Astrocyte of the spinal cord (primary cell): ENCODE measurements around the gene ANK3.

Experiments
- DNase-seq: peaks from one replicate; pipeline ENCODE4 v3.0.0; 2011; ENCODE audit warnings: low read depth, low spot score
- H3K4me3 ChIP-seq: 2 replicates; pipeline ENCODE4 v1.5.1; 2011; ENCODE audit warnings: low read depth, mild to moderate bottlenecking, low read length, moderate library complexity
- CTCF ChIP-seq: IDR thresholded peaks from 2 replicates; pipeline ENCODE4 v1.5.1; 2012; ENCODE audit warnings: low read depth, mild to moderate bottlenecking, low read length, inconsistent platforms
- in situ Hi-C: cut with HindIII; loops from 2 replicates; pipeline ENCODE4 v1.10.0; 2017; ENCODE audit warnings: low sequenced_read_pairs

Gene ANK3

DNA sequence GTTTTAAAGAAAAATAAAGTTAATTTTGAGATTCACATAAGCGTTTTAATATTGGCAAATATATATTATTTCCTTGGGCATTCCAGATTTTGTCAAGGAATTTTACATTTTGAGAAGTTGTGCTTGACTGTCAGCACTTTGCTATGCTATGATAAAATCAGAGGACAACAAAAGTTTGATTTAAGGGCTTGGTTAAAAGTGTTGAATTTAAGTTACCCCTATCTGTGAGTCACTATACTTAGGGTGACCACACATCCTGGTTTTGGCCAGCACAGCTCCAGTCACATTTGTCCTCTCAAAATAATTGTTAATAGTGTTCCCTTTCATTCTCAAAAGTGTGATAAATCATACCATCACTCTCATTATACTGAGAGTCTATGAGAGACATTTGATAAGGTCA, 34.2 kb upstream of the ANK3 start:
- in situ Hi-C loops = no loop called here
- H3K4me3 ChIP-seq = no peak overlapping the region
- TF ChIP-seq CTCF = no peak
- DNase-seq = no peak

DNA sequence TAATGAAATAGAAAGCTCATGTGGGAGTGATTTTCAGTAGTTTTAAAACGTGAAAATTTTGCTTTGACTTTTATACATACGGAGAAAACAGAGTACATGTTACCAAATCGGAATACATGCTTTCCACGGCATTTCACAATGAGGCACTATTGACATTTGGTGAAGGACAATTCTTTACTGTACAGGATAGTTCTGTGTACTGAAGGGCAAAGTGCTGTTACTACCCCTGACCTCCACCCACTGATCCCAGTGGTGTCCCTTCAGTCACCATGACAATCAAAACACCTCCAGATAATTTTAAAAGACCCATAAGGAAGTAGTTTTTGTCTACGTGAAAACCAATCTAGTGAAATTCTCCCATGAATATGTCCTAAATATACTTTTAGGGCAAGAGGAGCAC, 33.1 kb upstream of the ANK3 start:
- no peak for DNase-seq
- no peak overlapping the region for H3K4me3 ChIP-seq
- TF ChIP-seq CTCF = no peak
- in situ Hi-C loops = no loop called here

DNA sequence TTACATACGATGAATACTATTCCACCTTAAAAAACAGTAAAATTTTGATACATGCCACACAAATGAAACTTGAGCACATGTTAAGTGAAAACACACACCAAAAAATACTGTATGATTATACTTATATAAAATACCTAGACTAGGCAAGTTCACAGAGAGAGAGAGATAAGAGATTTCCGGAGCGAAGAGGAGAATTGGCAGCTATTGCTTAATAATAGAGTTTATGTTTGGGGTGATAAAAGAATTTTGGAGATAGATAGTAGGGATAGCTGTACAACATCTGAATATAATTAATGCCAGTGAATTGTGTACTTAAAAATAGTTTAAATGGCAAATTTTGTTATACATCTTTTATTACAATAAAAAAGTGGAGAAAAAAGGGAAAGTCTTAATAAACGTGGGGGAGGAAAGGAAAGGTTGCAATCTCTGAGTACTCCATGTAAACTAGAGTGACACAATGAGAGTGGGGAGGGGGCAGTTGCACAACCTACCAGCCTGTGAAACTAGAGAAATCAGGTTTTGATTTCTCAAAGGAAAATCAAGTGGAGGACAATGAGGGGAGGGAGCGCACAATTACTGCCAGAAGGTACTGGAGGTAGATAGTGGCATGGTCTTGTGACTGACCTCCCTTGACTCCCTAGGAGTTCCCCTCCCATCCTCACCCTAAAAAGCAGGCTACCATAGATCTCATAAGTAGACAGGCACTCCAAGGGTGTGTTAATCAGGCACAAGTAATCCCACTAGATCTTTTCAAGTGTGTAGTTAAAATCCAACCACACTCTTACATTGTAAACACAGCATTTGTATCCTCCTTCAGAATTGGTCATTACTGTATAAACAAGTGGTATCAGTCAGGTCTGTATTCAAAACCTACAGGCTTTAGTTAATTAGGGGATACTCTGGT, 31.6 kb upstream of the ANK3 start:
- TF ChIP-seq CTCF = no peak
- in situ Hi-C loops = no loop called here
- no peak for DNase-seq

GRCh38 chr10:60419249-60419648, 29.6 kb upstream of the ANK3 start:
- TF ChIP-seq CTCF = no peak
- no peak overlapping the region for H3K4me3 ChIP-seq
- no peak for DNase-seq
- in situ Hi-C loops = no loop called here

More for the DNA sequence above, 31.6 kb upstream of the ANK3 start:
- H3K4me3 ChIP-seq = no peak overlapping the region

- DNase-seq = no peak
- in situ Hi-C loops = no loop called here
Measured at GRCh38 chr10:60417901-60418300, 28.2 kb upstream of the ANK3 start.

DNA sequence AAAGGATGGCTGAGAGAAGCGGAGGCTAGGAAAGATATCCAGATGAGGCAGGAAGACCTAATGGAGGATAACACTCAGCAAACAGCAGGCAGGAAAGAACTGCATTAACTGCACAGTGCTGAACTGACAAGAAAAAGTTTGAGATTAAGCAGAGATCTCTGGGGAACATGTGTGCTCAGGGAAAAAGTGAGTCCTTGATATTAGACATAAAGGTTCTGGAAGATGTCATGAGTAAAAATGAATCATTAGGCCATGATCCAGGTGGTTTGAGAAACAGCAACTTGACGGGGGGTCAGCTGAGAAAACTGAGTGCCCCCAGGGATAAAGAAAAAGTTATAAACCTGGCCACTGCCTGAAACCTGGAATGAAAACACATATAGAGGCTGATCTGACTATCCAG, 27.3 kb upstream of the ANK3 start:
- no peak overlapping the region for H3K4me3 ChIP-seq
- TF ChIP-seq CTCF = no peak
- in situ Hi-C loops = no loop called here
- DNase-seq = no peak

More at GRCh38 chr10:60417901-60418300, 28.2 kb upstream of the ANK3 start:
- H3K4me3 ChIP-seq = no peak overlapping the region
- TF ChIP-seq CTCF = no peak
